ENCODE measurements around the gene CNOT11. TPM values are rescaled to one million over a fixed set of nuclear protein-coding genes. Genes with fewer than 3 reads are reported as not detected.

Gene CNOT11
- total and polyA plus RNA-seq, 2 of the 13 experiments (the other 11 are each of a cell fraction or from before 2014, with no cell fraction given): 114 to 209 TPM

DNA sequence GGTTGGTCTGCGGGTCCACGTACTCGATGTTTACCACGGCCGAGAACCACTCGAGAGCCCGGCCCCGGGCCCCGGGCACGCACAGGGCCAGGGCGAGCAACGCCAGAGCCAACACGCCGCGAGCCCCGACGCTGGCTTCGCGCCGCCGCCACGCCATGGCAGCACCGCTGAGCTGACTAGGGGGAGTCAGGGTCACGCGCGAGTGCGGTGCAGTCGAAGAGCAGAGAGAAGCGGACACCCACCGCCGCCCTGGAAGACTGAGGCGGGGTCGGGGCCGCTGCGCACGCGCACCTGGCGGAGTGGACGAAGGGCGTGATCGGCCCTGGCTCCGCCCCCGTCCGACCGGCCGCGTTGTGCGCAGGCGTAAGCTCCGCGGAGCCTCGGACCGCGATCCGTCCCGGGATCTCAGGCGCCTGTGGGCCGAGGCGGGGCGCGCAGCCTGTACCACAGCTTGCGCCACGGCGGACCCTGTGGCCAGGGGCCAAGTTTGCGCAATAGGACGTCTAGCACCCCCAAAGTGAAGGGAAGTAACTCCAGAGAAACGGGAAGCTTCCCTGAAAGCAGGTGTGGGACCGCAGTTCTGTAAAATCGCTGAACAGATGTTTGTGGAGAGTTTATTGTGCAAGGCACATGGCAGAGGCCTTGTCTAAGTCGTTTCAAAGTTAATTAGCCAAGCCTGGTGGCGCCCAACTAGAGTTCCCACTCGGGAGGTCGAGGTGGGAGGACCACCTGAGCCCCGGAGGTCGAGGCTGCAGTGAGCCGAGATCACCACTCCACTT is 55.9 kb downstream of the CNOT11 start, which contains the start of gene RNF149 (continued):
- TF ChIP-seq ZNF296 (CRISPR knock-in tag; conservative IDR thresholded peaks at IDR 0.05) (no peak), ZNF720 (CRISPR knock-in tag; IDR thresholded peaks at IDR 0.05) (no peak; the same call in 1 of the 2 replicates), NFE2L1 (CRISPR knock-in tag; IDR thresholded peaks at IDR 0.05; ENCODE audit: borderline replicate concordance) (peak; percentile 84; the same call in 1 of the 2 replicates), YEATS4 (CRISPR knock-in tag; IDR thresholded peaks at IDR 0.05; ENCODE audit: borderline replicate concordance) (peak; percentile 98), ZFP37 (CRISPR knock-in tag; IDR thresholded peaks at IDR 0.05; ENCODE audit: borderline replicate concordance) (peak; percentile 98; the same call in 1 of the 2 replicates), FLYWCH1 (CRISPR knock-in tag; IDR thresholded peaks at IDR 0.05) (no peak), HDAC2 (CRISPR knock-in tag; IDR thresholded peaks at IDR 0.05) (peak; percentile 95), ZNF333 (CRISPR knock-in tag; IDR thresholded peaks at IDR 0.05; ENCODE audit: borderline replicate concordance) (peak; percentile 96), SRF (IDR thresholded peaks at IDR 0.05; ENCODE audit: low read depth, low read length) (no peak), CEBPB (IDR thresholded peaks at IDR 0.05; ENCODE audit: borderline replicate concordance, low read depth, low read length) (peak; percentile 99), ZNF557 (CRISPR knock-in tag; IDR thresholded peaks at IDR 0.05) (peak; percentile 94), ZNF749 (CRISPR knock-in tag; IDR thresholded peaks at IDR 0.05; ENCODE audit: borderline replicate concordance) (peak; percentile 88; the same call in 1 of the 2 replicates), GATA4 (IDR thresholded peaks at IDR 0.05; ENCODE audit: borderline replicate concordance, low read depth) (peak; percentile 75)
- TF ChIP-seq, protein P1, sequence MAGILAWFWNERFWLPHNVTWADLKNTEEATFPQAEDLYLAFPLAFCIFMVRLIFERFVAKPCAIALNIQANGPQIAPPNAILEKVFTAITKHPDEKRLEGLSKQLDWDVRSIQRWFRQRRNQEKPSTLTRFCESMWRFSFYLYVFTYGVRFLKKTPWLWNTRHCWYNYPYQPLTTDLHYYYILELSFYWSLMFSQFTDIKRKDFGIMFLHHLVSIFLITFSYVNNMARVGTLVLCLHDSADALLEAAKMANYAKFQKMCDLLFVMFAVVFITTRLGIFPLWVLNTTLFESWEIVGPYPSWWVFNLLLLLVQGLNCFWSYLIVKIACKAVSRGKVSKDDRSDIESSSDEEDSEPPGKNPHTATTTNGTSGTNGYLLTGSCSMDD (CRISPR knock-in tag; IDR thresholded peaks at IDR 0.05): 0 out of 2 replicates have a peak, but pooled peaks have one; percentile 53
- TF ChIP-seq, protein P2, sequence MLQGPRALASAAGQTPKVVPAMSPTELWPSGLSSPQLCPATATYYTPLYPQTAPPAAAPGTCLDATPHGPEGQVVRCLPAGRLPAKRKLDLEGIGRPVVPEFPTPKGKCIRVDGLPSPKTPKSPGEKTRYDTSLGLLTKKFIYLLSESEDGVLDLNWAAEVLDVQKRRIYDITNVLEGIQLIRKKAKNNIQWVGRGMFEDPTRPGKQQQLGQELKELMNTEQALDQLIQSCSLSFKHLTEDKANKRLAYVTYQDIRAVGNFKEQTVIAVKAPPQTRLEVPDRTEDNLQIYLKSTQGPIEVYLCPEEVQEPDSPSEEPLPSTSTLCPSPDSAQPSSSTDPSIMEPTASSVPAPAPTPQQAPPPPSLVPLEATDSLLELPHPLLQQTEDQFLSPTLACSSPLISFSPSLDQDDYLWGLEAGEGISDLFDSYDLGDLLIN (CRISPR knock-in tag; IDR thresholded peaks at IDR 0.05; ENCODE audit: borderline replicate concordance): peak; percentile 65; the same call in 1 of the 2 replicates
- TF ChIP-seq, protein P3, sequence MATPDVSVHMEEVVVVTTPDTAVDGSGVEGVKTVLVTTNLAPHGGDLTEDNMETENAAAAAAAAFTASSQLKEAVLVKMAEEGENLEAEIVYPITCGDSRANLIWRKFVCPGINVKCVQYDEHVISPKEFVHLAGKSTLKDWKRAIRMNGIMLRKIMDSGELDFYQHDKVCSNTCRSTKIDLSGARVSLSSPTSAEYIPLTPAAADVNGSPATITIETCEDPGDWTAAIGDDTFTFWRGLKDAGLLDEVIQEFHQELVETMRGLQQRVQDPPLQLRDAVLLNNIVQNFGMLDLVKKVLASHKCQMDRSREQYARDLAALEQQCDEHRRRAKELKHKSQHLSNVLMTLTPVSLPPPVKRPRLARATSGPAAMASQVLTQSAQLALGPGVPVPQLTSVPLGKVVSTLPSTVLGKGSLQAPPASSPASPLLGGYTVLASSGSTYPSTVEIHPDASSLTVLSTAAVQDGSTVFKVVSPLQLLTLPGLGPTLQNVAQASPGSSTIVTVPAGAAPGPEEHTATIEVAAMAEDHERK (CRISPR knock-in tag; IDR thresholded peaks at IDR 0.05; ENCODE audit: low read depth): peak; percentile 38; the same call in 1 of the 2 replicates
- TF ChIP-seq, protein P4, sequence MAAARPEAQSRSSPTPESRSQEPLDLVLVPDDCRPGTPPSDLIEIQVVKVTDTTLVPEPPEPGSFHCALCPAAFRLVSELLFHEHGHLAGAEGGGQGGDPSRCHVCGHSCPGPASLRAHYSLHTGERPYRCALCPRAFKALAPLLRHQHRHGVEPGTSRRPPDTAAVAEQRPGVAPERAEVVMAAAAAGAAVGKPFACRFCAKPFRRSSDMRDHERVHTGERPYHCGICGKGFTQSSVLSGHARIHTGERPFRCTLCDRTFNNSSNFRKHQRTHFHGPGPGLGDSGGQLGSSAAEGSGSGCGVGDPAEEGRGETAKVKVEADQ (CRISPR knock-in tag; IDR thresholded peaks at IDR 0.05; ENCODE audit: borderline replicate concordance): no peak; the same call in 1 of the 2 replicates
- TF ChIP-seq, protein P5, sequence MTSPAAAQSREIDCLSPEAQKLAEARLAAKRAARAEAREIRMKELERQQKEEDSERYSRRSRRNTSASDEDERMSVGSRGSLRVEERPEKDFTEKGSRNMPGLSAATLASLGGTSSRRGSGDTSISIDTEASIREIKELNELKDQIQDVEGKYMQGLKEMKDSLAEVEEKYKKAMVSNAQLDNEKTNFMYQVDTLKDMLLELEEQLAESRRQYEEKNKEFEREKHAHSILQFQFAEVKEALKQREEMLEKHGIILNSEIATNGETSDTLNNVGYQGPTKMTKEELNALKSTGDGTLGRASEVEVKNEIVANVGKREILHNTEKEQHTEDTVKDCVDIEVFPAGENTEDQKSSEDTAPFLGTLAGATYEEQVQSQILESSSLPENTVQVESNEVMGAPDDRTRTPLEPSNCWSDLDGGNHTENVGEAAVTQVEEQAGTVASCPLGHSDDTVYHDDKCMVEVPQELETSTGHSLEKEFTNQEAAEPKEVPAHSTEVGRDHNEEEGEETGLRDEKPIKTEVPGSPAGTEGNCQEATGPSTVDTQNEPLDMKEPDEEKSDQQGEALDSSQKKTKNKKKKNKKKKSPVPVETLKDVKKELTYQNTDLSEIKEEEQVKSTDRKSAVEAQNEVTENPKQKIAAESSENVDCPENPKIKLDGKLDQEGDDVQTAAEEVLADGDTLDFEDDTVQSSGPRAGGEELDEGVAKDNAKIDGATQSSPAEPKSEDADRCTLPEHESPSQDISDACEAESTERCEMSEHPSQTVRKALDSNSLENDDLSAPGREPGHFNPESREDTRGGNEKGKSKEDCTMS (CRISPR knock-in tag; conservative IDR thresholded peaks at IDR 0.05): no peak
- TF ChIP-seq, protein P6, sequence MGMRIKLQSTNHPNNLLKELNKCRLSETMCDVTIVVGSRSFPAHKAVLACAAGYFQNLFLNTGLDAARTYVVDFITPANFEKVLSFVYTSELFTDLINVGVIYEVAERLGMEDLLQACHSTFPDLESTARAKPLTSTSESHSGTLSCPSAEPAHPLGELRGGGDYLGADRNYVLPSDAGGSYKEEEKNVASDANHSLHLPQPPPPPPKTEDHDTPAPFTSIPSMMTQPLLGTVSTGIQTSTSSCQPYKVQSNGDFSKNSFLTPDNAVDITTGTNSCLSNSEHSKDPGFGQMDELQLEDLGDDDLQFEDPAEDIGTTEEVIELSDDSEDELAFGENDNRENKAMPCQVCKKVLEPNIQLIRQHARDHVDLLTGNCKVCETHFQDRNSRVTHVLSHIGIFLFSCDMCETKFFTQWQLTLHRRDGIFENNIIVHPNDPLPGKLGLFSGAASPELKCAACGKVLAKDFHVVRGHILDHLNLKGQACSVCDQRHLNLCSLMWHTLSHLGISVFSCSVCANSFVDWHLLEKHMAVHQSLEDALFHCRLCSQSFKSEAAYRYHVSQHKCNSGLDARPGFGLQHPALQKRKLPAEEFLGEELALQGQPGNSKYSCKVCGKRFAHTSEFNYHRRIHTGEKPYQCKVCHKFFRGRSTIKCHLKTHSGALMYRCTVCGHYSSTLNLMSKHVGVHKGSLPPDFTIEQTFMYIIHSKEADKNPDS (CRISPR knock-in tag; IDR thresholded peaks at IDR 0.05): peak; percentile 87; the same call in 1 of the 2 replicates

Data from HepG2 (cell line).